Keratinocyte (primary cell): ENCODE data around the gene ENO2.

Source experiments
- CTCF ChIP-seq, 3 experiments: IDR thresholded peaks in 1 of 3; conservative IDR thresholded peaks in 1 of 3; optimal IDR thresholded peaks in 1 of 3; 2 replicates in 2 of 3; 3 replicates in 1 of 3; pipeline versions ENCODE3 to v1.5.1; 2011; ENCODE audit warnings: low read length in 3 of 3, mild to moderate bottlenecking in 3 of 3, moderate library complexity in 2 of 3, control low read depth in 1 of 3, inconsistent platforms in 1 of 3; ENCODE audit not compliant: insufficient read depth in 2 of 3; ENCODE audit errors: extremely low read depth in 1 of 3
- EZH2 ChIP-seq: IDR thresholded peaks from one replicate; pipeline ENCODE4 v1.6.1; 2012; ENCODE audit warnings: inconsistent platforms, mild to moderate bottlenecking, low read length, moderate library complexity

- TF ChIP-seq CTCF (optimal IDR thresholded peaks at IDR 0.05 in 1 of 3, IDR thresholded peaks at IDR 0.05 in 1 of 3, conservative IDR thresholded peaks at IDR 0.05 in 1 of 3; ENCODE audit: extremely low read depth in 1 of 3, insufficient read depth in 2 of 3, low read length in 3 of 3) (no peak), EZH2 (no peak)
Observed at GRCh38 chr12:6964605-6965025, 50.2 kb downstream of the ENO2 start.
